GM18909 (cell line): ENCODE data around the gene METAP2.
"Not testable (repeated sequence)": the region's sequence is repeated elsewhere in the genome, so short reads cannot be mapped to it uniquely, and the experiment has no call there.

ENCODE experiments used
- ATAC-seq: cut with Tn5 transposase; IDR thresholded peaks from one replicate; pipeline ENCODE4 v1.9.1; 2021; ENCODE audit warnings: mild to moderate bottlenecking; ENCODE audit not compliant: unreplicated experiment, poor library complexity

METAP2 gene

GRCh38 chr12:95473884-95474659, at the start of gene METAP2:
METAP2 (plus strand) TSS chr12:95474152; CDS start chr12:95474180, 28 bp downstream.
- peak; percentile 98 for ATAC-seq

- ATAC-seq, result no peak
These were observed 49.5 kb upstream of the METAP2 start for GRCh38 chr12:95424271-95424994.

GRCh38 chr12:95429172-95429510, 44.8 kb upstream of the METAP2 start:
- ATAC-seq, result no peak

GRCh38 chr12:95431120-95431519, 42.8 kb upstream of the METAP2 start:
- no peak for ATAC-seq

- ATAC-seq, result no peak
These were observed 38.6 kb upstream of the METAP2 start for GRCh38 chr12:95435355-95435754.

GRCh38 chr12:95437565-95437964, 36.4 kb upstream of the METAP2 start:
- ATAC-seq, result no peak

GRCh38 chr12:95439461-95440230, 34.3 kb upstream of the METAP2 start:
- no peak for ATAC-seq

GRCh38 chr12:95440401-95440800, 33.6 kb upstream of the METAP2 start:
- ATAC-seq, result no peak

GRCh38 chr12:95443459-95443858, 30.5 kb upstream of the METAP2 start:
- ATAC-seq, result no peak

- not testable (repeated sequence) for ATAC-seq
These were observed 28.9 kb upstream of the METAP2 start for GRCh38 chr12:95445099-95445498.

- no peak for ATAC-seq
These were observed 28.0 kb upstream of the METAP2 start for GRCh38 chr12:95445884-95446505.

- no peak for ATAC-seq
These were observed 27.4 kb upstream of the METAP2 start for GRCh38 chr12:95446506-95446900.

- ATAC-seq, result not testable (repeated sequence)
These were observed 24.3 kb upstream of the METAP2 start for GRCh38 chr12:95449656-95450055.

GRCh38 chr12:95452501-95452900, 21.5 kb upstream of the METAP2 start:
- ATAC-seq, result not testable (repeated sequence)

- not testable (repeated sequence) for ATAC-seq
These were observed 20.1 kb upstream of the METAP2 start for GRCh38 chr12:95453881-95454280.

- ATAC-seq, result not testable (repeated sequence)
These were observed 19.2 kb upstream of the METAP2 start for GRCh38 chr12:95454780-95455215.

GRCh38 chr12:95457605-95458004, 16.3 kb upstream of the METAP2 start:
- ATAC-seq, result not testable (repeated sequence)

- no peak for ATAC-seq
These were observed 15.2 kb upstream of the METAP2 start for GRCh38 chr12:95458761-95459160.

- ATAC-seq, result no peak
These were observed 14.6 kb upstream of the METAP2 start for GRCh38 chr12:95459310-95459709.

GRCh38 chr12:95460105-95460504, 13.8 kb upstream of the METAP2 start:
- ATAC-seq, result no peak
